ENCODE data around the gene PCDHAC2. TPM values are rescaled to one million over a fixed set of nuclear protein-coding genes. Genes with fewer than 3 reads are reported as not detected.

Gene PCDHAC2
- total RNA-seq, 4 donors from 2014 or later = 0.78 to 4.2 (median 2.5) TPM

GRCh38 chr5:140926443-140927227, 39.6 kb upstream of the PCDHAC2 start:
- H3K36me3 ChIP-seq = no peaks in the 10 kb centered on the region
- H3K4me1 ChIP-seq = peaks cover 0 to 24% (median 0%) of the 10 kb centered on the region in 4 donors
- peak; percentile 47 to 86 (median 84) for TF ChIP-seq CTCF (IDR thresholded peaks at IDR 0.05)
- TF ChIP-seq POLR2A (IDR thresholded peaks at IDR 0.05) = no peak
- peak overlapping the region in 2 of 4 donors; percentile 14 to 49 for H3K27ac ChIP-seq
- H3K27me3 ChIP-seq = peaks cover 0 to 36% of the 10 kb centered on the region in 2 donors
- DNase-seq (ENCODE audit: low spot score in 2 of 2) = peak; percentile 60 to 75
- peak overlapping the region; percentile 38 to 59 (median 45) for H3K4me3 ChIP-seq
- no peaks in the 10 kb centered on the region for H3K9me3 ChIP-seq
- WGBS, 2 donors = 4 to 5% methylated on average over 42 to 48 of the region's 74 CpGs

- Histone ChIP-seq H3K4me3 (peak overlapping the region; percentile 38 to 59 (median 45)), H3K27ac (peak overlapping the region in 1 of 4 donors; percentile 49), H3K9me3 (no peaks in the 10 kb centered on the region), H3K27me3 (peaks cover 0 to 36% of the 10 kb centered on the region in 2 donors), H3K4me1 (peaks cover 0 to 24% (median 0%) of the 10 kb centered on the region in 4 donors), H3K36me3 (no peaks in the 10 kb centered on the region)
- WGBS, 2 donors = 6 to 11% methylated on average over 3 to 23 of the region's 26 CpGs
- no peak for TF ChIP-seq POLR2A (IDR thresholded peaks at IDR 0.05)
- no peak for TF ChIP-seq CTCF (IDR thresholded peaks at IDR 0.05)
- no peak for TF ChIP-seq EP300 (IDR thresholded peaks at IDR 0.05)
- no peak for DNase-seq (ENCODE audit: low spot score in 2 of 2)
Observed at GRCh38 chr5:140927228-140927573, 39.1 kb upstream of the PCDHAC2 start.

- 43 to 59% methylated on average over 4 of the region's 4 CpGs for WGBS, 2 donors
- no peak for DNase-seq (ENCODE audit: low spot score in 2 of 2)
- H3K36me3 ChIP-seq = no peaks in the 10 kb centered on the region
- H3K27ac ChIP-seq = no peak overlapping the region
- H3K4me1 ChIP-seq = no peaks in the 10 kb centered on the region
- no peaks in the 10 kb centered on the region for H3K27me3 ChIP-seq
- H3K4me3 ChIP-seq = no peak overlapping the region
- TF ChIP-seq EP300 (IDR thresholded peaks at IDR 0.05) (no peak), CTCF (IDR thresholded peaks at IDR 0.05) (no peak), POLR2A (IDR thresholded peaks at IDR 0.05) (no peak)
- no peaks in the 10 kb centered on the region for H3K9me3 ChIP-seq
Observed at GRCh38 chr5:140934964-140935606, 31.2 kb upstream of the PCDHAC2 start.

GRCh38 chr5:140946578-140946977, 19.7 kb upstream of the PCDHAC2 start:
- Histone ChIP-seq H3K4me3 (no peak overlapping the region), H3K9me3 (peaks cover 0 to 8% (median 2%) of the 10 kb centered on the region in 4 donors), H3K4me1 (no peaks in the 10 kb centered on the region), H3K36me3 (no peaks in the 10 kb centered on the region), H3K27me3 (no peaks in the 10 kb centered on the region), H3K27ac (no peak overlapping the region)
- TF ChIP-seq CTCF (IDR thresholded peaks at IDR 0.05) = no peak
- no peak for TF ChIP-seq EP300 (IDR thresholded peaks at IDR 0.05)
- TF ChIP-seq POLR2A (IDR thresholded peaks at IDR 0.05) = no peak
- no peak for DNase-seq (ENCODE audit: low spot score in 2 of 2)
- 55 to 89% methylated on average over 2 of the region's 2 CpGs for WGBS, 2 donors

- H3K4me1 ChIP-seq = no peaks in the 10 kb centered on the region
- TF ChIP-seq CTCF (IDR thresholded peaks at IDR 0.05) = no peak
- TF ChIP-seq EP300 (IDR thresholded peaks at IDR 0.05) = no peak
- TF ChIP-seq POLR2A (IDR thresholded peaks at IDR 0.05) = no peak
Observed at GRCh38 chr5:140951636-140952035, 14.6 kb upstream of the PCDHAC2 start.

More at GRCh38 chr5:140951636-140952035, 14.6 kb upstream of the PCDHAC2 start:
- Histone ChIP-seq H3K27ac (no peak overlapping the region), H3K9me3 (no peaks in the 10 kb centered on the region), H3K27me3 (no peaks in the 10 kb centered on the region), H3K4me3 (no peak overlapping the region), H3K36me3 (no peaks in the 10 kb centered on the region)
- no peak for DNase-seq (ENCODE audit: low spot score in 2 of 2)
- 86 to 88% methylated on average over 6 of the region's 6 CpGs for WGBS, 2 donors
